ENCODE data around the gene PCDHGA2.

GRCh38 chr5:141343242-141343952, 4.8 kb downstream of the PCDHGA2 start, which contains the start of gene PCDHGA3:
- TF ChIP-seq CTCF (IDR thresholded peaks at IDR 0.05) (no peak), RAD21 (conservative IDR thresholded peaks at IDR 0.05 in 1 of 2, IDR thresholded peaks at IDR 0.05 in 1 of 2) (peak in 1 of 2 experiments; percentile 32; a peak in 1 of 5 replicates), POLR2A (IDR thresholded peaks at IDR 0.05; ENCODE audit: low read length) (no peak), CBX8 (IDR thresholded peaks at IDR 0.05) (no peak), RNF2 (IDR thresholded peaks at IDR 0.05; ENCODE audit: borderline replicate concordance, low read depth) (no peak), BHLHE40 (IDR thresholded peaks at IDR 0.05; ENCODE audit: low read depth, low read length) (no peak), EHF (CRISPR knock-in tag; IDR thresholded peaks at IDR 0.05) (no peak), ELK1 (IDR thresholded peaks at IDR 0.05; ENCODE audit: low read depth, low read length) (no peak), NPAS2 (CRISPR knock-in tag; IDR thresholded peaks at IDR 0.05; ENCODE audit: borderline replicate concordance) (no peak), HOXB13 (CRISPR knock-in tag; IDR thresholded peaks at IDR 0.05; ENCODE audit: low read depth) (no peak)

Measured in A549 (cell line).